ENCODE measurements around the gene FOXS1.

- TF ChIP-seq EZH2phosphoT487 (IDR thresholded peaks at IDR 0.05; ENCODE audit: borderline replicate concordance, low read length) (no peak), CTCF (IDR thresholded peaks at IDR 0.05; ENCODE audit: low read depth, low read length, poor library complexity, severe bottlenecking) (no peak)
Measured at GRCh38 chr20:31881945-31882344, 36.5 kb upstream of the FOXS1 start.
